ENCODE data around the gene VPS37C. TPM values are rescaled to one million over a fixed set of nuclear protein-coding genes. Genes with fewer than 3 reads are reported as not detected.
"Not testable (repeated sequence)": the region's sequence is repeated elsewhere in the genome, so short reads cannot be mapped to it uniquely, and the experiment has no call there.

The VPS37C gene
- total RNA-seq, 1 experiment from 2014 or later = 23.1 TPM

- BruUV-seq (replicated peaks) = no TSS peak
- TF ChIP-seq ZNF274 (IDR thresholded peaks at IDR 0.05; ENCODE audit: low read depth, low read length) (no peak), EGR1 (IDR thresholded peaks at IDR 0.05; ENCODE audit: low read depth) (no peak), REST (IDR thresholded peaks at IDR 0.05; ENCODE audit: low read depth) (no peak), SIN3A (IDR thresholded peaks at IDR 0.05; ENCODE audit: low read depth) (no peak), CBX3 (IDR thresholded peaks at IDR 0.05; ENCODE audit: low read depth) (no peak), EZH2 (IDR thresholded peaks at IDR 0.05) (no peak), YY1 (IDR thresholded peaks at IDR 0.05; ENCODE audit: extremely low read depth, insufficient replicate concordance, low read depth, low read length) (no peak), RAD21 (IDR thresholded peaks at IDR 0.05; ENCODE audit: low read depth) (no peak), TCF7L2 (IDR thresholded peaks at IDR 0.05; ENCODE audit: borderline replicate concordance, extremely low read depth, insufficient read depth, insufficient read length) (no peak), ZBTB33 (IDR thresholded peaks at IDR 0.05; ENCODE audit: extremely low read depth, insufficient replicate concordance, low read length) (no peak), POLR2AphosphoS5 (IDR thresholded peaks at IDR 0.05; ENCODE audit: low read depth, low read length) (no peak)
- TF ChIP-seq, protein P1, sequence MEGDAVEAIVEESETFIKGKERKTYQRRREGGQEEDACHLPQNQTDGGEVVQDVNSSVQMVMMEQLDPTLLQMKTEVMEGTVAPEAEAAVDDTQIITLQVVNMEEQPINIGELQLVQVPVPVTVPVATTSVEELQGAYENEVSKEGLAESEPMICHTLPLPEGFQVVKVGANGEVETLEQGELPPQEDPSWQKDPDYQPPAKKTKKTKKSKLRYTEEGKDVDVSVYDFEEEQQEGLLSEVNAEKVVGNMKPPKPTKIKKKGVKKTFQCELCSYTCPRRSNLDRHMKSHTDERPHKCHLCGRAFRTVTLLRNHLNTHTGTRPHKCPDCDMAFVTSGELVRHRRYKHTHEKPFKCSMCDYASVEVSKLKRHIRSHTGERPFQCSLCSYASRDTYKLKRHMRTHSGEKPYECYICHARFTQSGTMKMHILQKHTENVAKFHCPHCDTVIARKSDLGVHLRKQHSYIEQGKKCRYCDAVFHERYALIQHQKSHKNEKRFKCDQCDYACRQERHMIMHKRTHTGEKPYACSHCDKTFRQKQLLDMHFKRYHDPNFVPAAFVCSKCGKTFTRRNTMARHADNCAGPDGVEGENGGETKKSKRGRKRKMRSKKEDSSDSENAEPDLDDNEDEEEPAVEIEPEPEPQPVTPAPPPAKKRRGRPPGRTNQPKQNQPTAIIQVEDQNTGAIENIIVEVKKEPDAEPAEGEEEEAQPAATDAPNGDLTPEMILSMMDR (IDR thresholded peaks at IDR 0.05 in 2 of 3, conservative IDR thresholded peaks at IDR 0.05 in 1 of 3; ENCODE audit: borderline replicate concordance in 1 of 3, insufficient read depth in 1 of 3, low read depth in 2 of 3, low read length in 2 of 3) = no peak
- H3K9ac ChIP-seq (ENCODE audit: low read length) = no peak overlapping the region
- H3K9me3 ChIP-seq (ENCODE audit: control insufficient read depth in 1 of 2, insufficient read depth in 1 of 2, low read depth in 1 of 2, low read length in 2 of 2) = no peaks in the 10 kb centered on the region
- no peak for ATAC-seq
- DNase-seq (ENCODE audit: low read depth, low spot score) = no peak
- no peaks in the 10 kb centered on the region for H3K4me1 ChIP-seq (ENCODE audit: control insufficient read depth in 1 of 2, insufficient read depth in 2 of 2, low read length in 2 of 2)
- no peaks in the 10 kb centered on the region for H4K20me1 ChIP-seq (ENCODE audit: insufficient read depth)
- ChIA-PET POLR2A (no interaction called here), CTCF (interaction anchor here (0.7 kb wide), 1 partner anchor 405 kb away, joined by 3 read pairs; no protein-coding TSS in a partner anchor), RAD21 (ENCODE audit: low non-redundant PET in 1 of 2, low total read pairs in 2 of 2, uncharacterized antibody in 2 of 2, unreplicated experiment in 2 of 2) (no interaction called here)
- H3K27ac ChIP-seq (ENCODE audit: low read depth, low read length) = no peak overlapping the region
- H2AFZ ChIP-seq (ENCODE audit: low read depth, low read length, poor library complexity, severe bottlenecking) = no peak overlapping the region
- no peaks in the 10 kb centered on the region for H3K9me2 ChIP-seq (ENCODE audit: insufficient read depth)
- H3K4me2 ChIP-seq (ENCODE audit: low read length) = no peak overlapping the region
- no peaks in the 10 kb centered on the region for H3K36me3 ChIP-seq (ENCODE audit: control insufficient read depth in 1 of 2, insufficient read depth in 2 of 2, low read length in 2 of 2)
- no peaks in the 10 kb centered on the region for H3K79me2 ChIP-seq (ENCODE audit: insufficient read depth, low read length)
- H3K4me3 ChIP-seq (replicated peaks in 1 of 2; ENCODE audit: low read depth in 1 of 2, low read length in 2 of 2) = no peak overlapping the region
- intact Hi-C loops (cut with micrococcal nuclease) = loop anchor here (10.0 kb wide), 1 partner anchor 267 kb away; the partner anchor contains the start of gene TMEM109
- 0 out of 2 replicates have a peak, but pooled peaks cover 3% of the 10 kb centered on the region for H3K27me3 ChIP-seq (ENCODE audit: insufficient read depth, low read length)
Measured at GRCh38 chr11:61181489-61181888, 20.3 kb upstream of the VPS37C start.

GRCh38 chr11:61180205-61180604, 19.0 kb upstream of the VPS37C start:
- H3K27me3 ChIP-seq (ENCODE audit: insufficient read depth, low read length); RAD21 ChIA-PET (ENCODE audit: low non-redundant PET in 1 of 2, low total read pairs in 2 of 2, uncharacterized antibody in 2 of 2, unreplicated experiment in 2 of 2); H3K4me3 ChIP-seq (replicated peaks in 1 of 2; ENCODE audit: low read depth in 1 of 2, low read length in 2 of 2); H3K4me2 ChIP-seq (ENCODE audit: low read length); H2AFZ ChIP-seq (ENCODE audit: low read depth, low read length, poor library complexity, severe bottlenecking); H3K79me2 ChIP-seq (ENCODE audit: insufficient read depth, low read length); H3K9me2 ChIP-seq (ENCODE audit: insufficient read depth); H3K36me3 ChIP-seq (ENCODE audit: control insufficient read depth in 1 of 2, insufficient read depth in 2 of 2, low read length in 2 of 2); CTCF ChIA-PET; H3K9ac ChIP-seq (ENCODE audit: low read length); BruUV-seq (replicated peaks); POLR2A ChIA-PET; H3K4me1 ChIP-seq (ENCODE audit: control insufficient read depth in 1 of 2, insufficient read depth in 2 of 2, low read length in 2 of 2); DNase-seq (ENCODE audit: low read depth, low spot score); H3K27ac ChIP-seq (ENCODE audit: low read depth, low read length); H4K20me1 ChIP-seq (ENCODE audit: insufficient read depth); H3K9me3 ChIP-seq (ENCODE audit: control insufficient read depth in 1 of 2, insufficient read depth in 1 of 2, low read depth in 1 of 2, low read length in 2 of 2); ATAC-seq: not testable (repeated sequence)
- intact Hi-C loops (cut with micrococcal nuclease) = loop anchor here (10.0 kb wide), 1 partner anchor 265 kb away; the partner anchor contains the start of gene TMEM109

Data from HCT116 (cell line).